RWPE1 (cell line): ENCODE measurements around the gene RACGAP1.

ENCODE experiments used
- CTCF ChIA-PET: fragments of 350-600 bp; sonication (Branson Sonifier 250); formaldehyde crosslinking; extraction: SDS; loops from one replicate; lab custom pipeline; 2021; lab: Yijun Ruan, JAX
- POLR2A ChIA-PET: fragments of 400-600 bp; formaldehyde crosslinking; extraction: SDS; loops from one replicate; lab custom pipeline; 2020; ENCODE audit warnings: antibody characterized with exemption; ENCODE audit not compliant: low non-redundant PET; lab: Yijun Ruan, JAX
- DNase-seq: peaks from one replicate; pipeline ENCODE4 v3.0.0; 2012; ENCODE audit warnings: low spot score
- H3K27ac ChIP-seq: fragments of 450-650 bp; 2 replicates; pipeline ENCODE4 v1.5.1; 2017
- CTCF ChIP-seq: fragments of 450-650 bp; conservative IDR thresholded peaks from 2 replicates; pipeline ENCODE4 v1.5.1; 2017; ENCODE audit warnings: low read depth, mild to moderate bottlenecking

RACGAP1 gene

DNA sequence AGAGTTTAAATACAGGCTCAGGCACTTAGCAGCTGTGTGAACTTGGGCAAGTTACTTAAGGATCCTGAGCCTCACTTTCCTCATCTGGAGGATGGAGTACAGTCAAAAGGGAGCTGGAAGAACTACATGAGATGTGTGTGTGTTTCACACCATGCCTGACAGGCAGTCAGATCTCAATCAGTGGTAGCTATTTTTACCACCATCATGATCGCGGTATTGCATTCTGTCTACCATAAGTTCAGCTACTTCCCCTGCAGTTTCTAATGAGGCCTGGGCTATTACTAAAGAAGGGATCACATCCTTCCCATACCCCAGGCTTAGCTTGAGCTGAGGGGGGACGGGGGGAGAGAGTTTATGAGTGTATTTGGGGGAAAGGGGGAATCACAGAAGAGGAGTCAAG, 45.5 kb downstream of the RACGAP1 start:
- CTCF ChIA-PET = interaction anchor here (1.1 to 1.8 kb wide), 2 partner anchors 13 to 76 kb away, joined by 5 to 6 read pairs; no protein-coding TSS in a partner anchor
- H3K27ac ChIP-seq = no peak overlapping the region
- DNase-seq = no peak
- POLR2A ChIA-PET = no interaction called here
- TF ChIP-seq CTCF = no peak

DNA sequence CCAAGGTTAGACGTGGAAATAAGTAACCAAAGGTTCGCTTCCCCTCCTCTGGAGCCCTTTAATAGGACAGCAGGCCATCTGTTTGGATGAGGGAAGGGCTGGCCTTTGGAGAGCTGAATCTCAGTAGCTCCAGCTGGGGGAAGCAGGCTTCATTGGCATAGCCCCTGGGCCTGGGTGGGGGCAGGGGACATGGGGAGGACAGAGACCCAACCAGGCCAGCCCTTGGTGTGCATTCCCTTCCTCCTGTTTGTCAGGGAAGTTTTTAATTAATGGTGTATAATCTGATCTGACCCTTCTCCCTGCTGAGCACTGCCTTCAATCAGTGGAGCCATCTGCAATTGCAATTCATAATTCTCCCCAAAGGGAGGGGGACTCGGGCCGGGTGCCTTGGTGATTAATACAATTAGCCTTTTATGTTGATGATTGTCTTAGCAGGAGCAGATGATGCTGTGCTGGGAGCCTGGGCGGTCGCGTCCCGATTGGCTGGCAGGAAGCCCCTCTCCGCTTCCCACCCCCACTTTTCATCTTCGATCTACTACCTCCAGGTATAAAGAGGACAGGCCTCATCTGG, 46.2 kb downstream of the RACGAP1 start:
- no peak for TF ChIP-seq CTCF
- CTCF ChIA-PET = no interaction called here
- POLR2A ChIA-PET = no interaction called here
- 0 out of 2 replicates have a peak overlapping the region, but pooled peaks have one; percentile 7 for H3K27ac ChIP-seq
- DNase-seq = no peak

DNA sequence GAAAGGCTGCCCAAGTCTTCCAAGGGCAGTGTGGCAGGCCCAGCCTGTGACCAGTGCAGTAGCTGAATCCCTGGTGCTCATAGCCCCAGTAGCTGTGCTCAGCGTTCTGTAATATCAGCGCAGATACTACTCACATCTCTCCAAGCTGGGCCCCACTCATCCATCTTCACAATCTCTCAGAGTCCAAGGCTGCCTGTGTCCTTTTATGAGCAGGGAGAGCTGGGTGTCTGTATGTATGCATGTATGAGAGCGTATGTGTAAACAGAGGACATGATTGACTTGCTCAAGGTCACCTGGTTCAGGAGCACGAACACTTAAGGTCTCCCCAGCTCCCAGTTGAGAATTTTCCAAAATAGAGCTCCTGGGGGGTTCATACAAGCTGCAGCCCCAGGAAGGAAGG, 47.2 kb downstream of the RACGAP1 start:
- ChIA-PET POLR2A (no interaction called here), CTCF (interaction anchor here (0.6 kb wide), 1 partner anchor 11 kb away, joined by 3 read pairs; no protein-coding TSS in a partner anchor)
- TF ChIP-seq CTCF = no peak
- H3K27ac ChIP-seq = no peak overlapping the region
- no peak for DNase-seq

GRCh38 chr12:49976557-49976956, 48.7 kb downstream of the RACGAP1 start:
- POLR2A ChIA-PET = no interaction called here
- CTCF ChIA-PET = interaction anchor here (0.9 kb wide), 1 partner anchor 9 kb away, joined by 3 read pairs; no protein-coding TSS in a partner anchor
- no peak for TF ChIP-seq CTCF
- no peak overlapping the region for H3K27ac ChIP-seq
- DNase-seq = no peak

DNA sequence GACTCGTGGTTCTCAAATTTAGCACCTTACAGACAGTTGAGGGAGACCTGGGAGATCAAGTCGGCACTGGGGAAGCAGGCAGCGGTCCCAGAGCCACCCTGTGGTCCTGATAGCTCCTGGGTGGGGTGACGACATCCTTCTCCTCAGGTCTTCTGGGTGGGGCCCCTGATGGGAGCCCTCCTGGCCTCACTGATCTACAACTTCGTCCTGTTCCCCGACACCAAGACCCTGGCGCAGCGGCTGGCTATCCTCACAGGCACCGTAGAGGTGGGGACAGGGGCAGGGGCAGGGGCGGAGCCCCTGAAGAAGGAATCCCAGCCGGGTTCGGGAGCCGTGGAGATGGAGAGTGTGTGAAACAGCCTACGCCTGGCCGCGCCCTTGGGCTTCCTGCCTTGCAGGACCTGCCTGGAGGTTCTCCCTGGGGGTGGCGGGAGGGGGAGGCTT, 50.0 kb downstream of the RACGAP1 start:
- ChIA-PET POLR2A (no interaction called here), CTCF (no interaction called here)
- DNase-seq = no peak
- H3K27ac ChIP-seq = peak overlapping the region; percentile 13
- TF ChIP-seq CTCF = no peak

DNA sequence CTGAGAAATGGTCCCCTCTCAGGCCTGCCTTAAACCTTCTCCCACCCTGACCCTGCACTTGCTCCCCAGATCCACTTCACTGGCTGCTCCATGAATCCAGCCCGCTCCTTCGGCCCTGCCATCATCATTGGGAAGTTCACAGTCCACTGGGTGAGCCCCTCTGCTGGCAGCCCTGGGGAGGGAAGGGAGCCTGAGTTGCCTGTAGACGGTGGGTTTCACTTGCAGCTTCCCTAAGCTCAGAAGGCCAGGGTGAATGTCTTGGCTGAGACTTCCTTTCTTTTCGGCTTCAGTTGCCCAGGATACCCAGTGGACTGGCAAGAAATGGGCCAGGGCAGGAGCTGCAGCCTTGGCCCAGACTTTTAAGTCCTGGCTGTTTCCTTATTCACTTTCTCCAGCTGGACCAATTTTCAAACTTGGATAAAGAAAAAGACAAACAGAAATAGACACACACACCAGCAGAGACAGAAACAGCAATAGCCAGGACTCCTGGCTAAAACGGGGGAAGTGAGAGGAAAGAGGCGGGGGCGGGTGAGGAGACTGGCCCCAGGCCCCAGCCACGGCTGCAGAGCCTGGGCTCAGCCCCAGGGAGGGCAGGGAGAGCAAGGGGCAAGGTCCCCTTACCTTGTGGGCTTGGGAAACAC, 50.5 kb downstream of the RACGAP1 start:
- CTCF ChIA-PET = no interaction called here
- POLR2A ChIA-PET = no interaction called here
- H3K27ac ChIP-seq = peak overlapping the region; percentile 13
- DNase-seq = no peak
- TF ChIP-seq CTCF = no peak
